GM13976 (cell line): Measurements from ENCODE around the gene USH2A.

Experiments
- DNase-seq: peaks from one replicate; pipeline ENCODE4 v3.0.0; 2012; ENCODE audit warnings: low spot score
- CTCF ChIP-seq: IDR thresholded peaks from 2 replicates; pipeline ENCODE4 v1.5.1; 2012; ENCODE audit warnings: borderline replicate concordance, mild to moderate bottlenecking; ENCODE audit not compliant: insufficient read depth; ENCODE audit errors: extremely low read depth, missing control alignments, control extremely low read depth
- in situ Hi-C: fragments of 300-500 bp; cut with MboI; formaldehyde crosslinking; loops from one replicate; pipeline ENCODE4 v1.12.0; 2022; ENCODE audit warnings: low sequenced_read_pairs, mixed read lengths, inconsistent platforms; ENCODE audit not compliant: unreplicated experiment

The USH2A gene

GRCh38 chr1:215669806-215670491 is 753.3 kb downstream of the USH2A start:
- no peak for DNase-seq
- in situ Hi-C loops, result no loop called here
- no peak for TF ChIP-seq CTCF

- TF ChIP-seq CTCF, result no peak
- in situ Hi-C loops, result no loop called here
- DNase-seq, result peak; percentile 10
Observed at GRCh38 chr1:215667761-215668160, 755.5 kb downstream of the USH2A start.

- TF ChIP-seq CTCF, result no peak
- no peak for DNase-seq
- in situ Hi-C loops, result no loop called here
Observed at GRCh38 chr1:215665215-215665614, 758.0 kb downstream of the USH2A start.

- no peak for DNase-seq
Observed at GRCh38 chr1:215661033-215661432, 762.2 kb downstream of the USH2A start.

GRCh38 chr1:215660259-215660658 is 763.0 kb downstream of the USH2A start:
- TF ChIP-seq CTCF, result no peak
- in situ Hi-C loops, result no loop called here

More at GRCh38 chr1:215661033-215661432, 762.2 kb downstream of the USH2A start:
- no peak for TF ChIP-seq CTCF
- in situ Hi-C loops, result no loop called here

GRCh38 chr1:215657047-215657446 is 766.2 kb downstream of the USH2A start:
- no peak for TF ChIP-seq CTCF
- no peak for DNase-seq
- in situ Hi-C loops, result no loop called here

More at GRCh38 chr1:215660259-215660658, 763.0 kb downstream of the USH2A start:
- no peak for DNase-seq
